CD4-positive, alpha-beta T cell (primary cell): ENCODE measurements around the gene APBA2. TPM values are rescaled to one million over a fixed set of nuclear protein-coding genes. Genes with fewer than 3 reads are reported as not detected.

ENCODE experiments used
- ATAC-seq: fragments of 200-7000 bp; cut with Tn5 transposase; one replicate; pipeline ENCODE4 v1.10.0; 2022; ENCODE audit warnings: mild to moderate bottlenecking; ENCODE audit not compliant: poor library complexity
- CTCF ChIA-PET: fragments of 350-600 bp; sonication (Branson Sonifier 250); formaldehyde crosslinking; loops from one replicate; lab custom pipeline; 2021; ENCODE audit warnings: antibody characterized with exemption, inconsistent platforms; lab: Charles Lee
- POLR2A ChIA-PET: fragments of 350-600 bp; sonication (Branson Sonifier 250); formaldehyde crosslinking; loops from one replicate; lab custom pipeline; 2021; ENCODE audit warnings: antibody characterized with exemption, inconsistent platforms; lab: Charles Lee
- DNase-seq, 14 experiments: peaks; one replicate each; pipeline ENCODE4 v3.0.0-alpha.2; 2013 to 2020; ENCODE audit warnings: mixed read lengths in 2 of 14
- H3K27ac ChIP-seq, 2 donors: one replicate each; pipeline versions ENCODE4 v1.5.1 to v1.7.0; 2013; ENCODE audit warnings: low read length in 2 of 2, low read depth in 1 of 2, mild to moderate bottlenecking in 1 of 2
- H3K27me3 ChIP-seq, 2 experiments: 1 replicate in 1 of 2; 2 replicates in 1 of 2; pipeline versions ENCODE4 v1.6.1 to v1.7.0; 2013; ENCODE audit warnings: low read length in 2 of 2, control low read depth in 1 of 2, mild to moderate bottlenecking in 1 of 2, moderate library complexity in 1 of 2; ENCODE audit not compliant: insufficient read depth in 2 of 2, control insufficient read depth in 1 of 2
- H3K36me3 ChIP-seq: one replicate; pipeline ENCODE4 v1.6.1; 2013; ENCODE audit warnings: low read length, control low read depth; ENCODE audit not compliant: insufficient read depth
- H3K4me1 ChIP-seq: one replicate; pipeline ENCODE4 v1.6.1; 2013; ENCODE audit warnings: low read length, control low read depth; ENCODE audit not compliant: insufficient read depth
- H3K4me3 ChIP-seq: one replicate; pipeline ENCODE4 v1.5.1; 2013; ENCODE audit warnings: mild to moderate bottlenecking, low read length, moderate library complexity
- H3K9me3 ChIP-seq, 2 experiments: 1 replicate in 1 of 2; 2 replicates in 1 of 2; pipeline versions ENCODE4 v1.6.1 to v1.7.0; 2013; ENCODE audit warnings: low read length in 2 of 2, mild to moderate bottlenecking in 2 of 2, control low read depth in 1 of 2, moderate library complexity in 1 of 2; ENCODE audit not compliant: control insufficient read depth in 1 of 2, insufficient read depth in 1 of 2
- H3K27ac Mint-ChIP-seq: one replicate; pipeline ENCODE4 v1.8.0; 2020; ENCODE audit warnings: mixed read lengths
- H3K27me3 Mint-ChIP-seq: one replicate; pipeline ENCODE4 v1.8.0; 2021; ENCODE audit warnings: mixed read lengths
- H3K36me3 Mint-ChIP-seq: one replicate; pipeline ENCODE4 v1.8.0; 2021; ENCODE audit warnings: low read depth, mixed read lengths
- H3K4me1 Mint-ChIP-seq: one replicate; pipeline ENCODE4 v1.8.0; 2021; ENCODE audit warnings: low read depth, mixed read lengths
- H3K4me3 Mint-ChIP-seq: one replicate; pipeline ENCODE4 v1.8.0; 2020; ENCODE audit warnings: mild to moderate bottlenecking, mixed read lengths
- H3K9me3 Mint-ChIP-seq: one replicate; pipeline ENCODE4 v1.8.0; 2020; ENCODE audit warnings: mixed read lengths
- CTCF ChIP-seq: fragments of 200-600 bp; IDR thresholded peaks from one replicate; pipeline ENCODE4 v1.8.0; 2022; ENCODE audit warnings: antibody characterized with exemption, mild to moderate bottlenecking
- intact Hi-C, 2 experiments: fragments of 100-400 bp; cut with DNase I in 1 of 2; cut with micrococcal nuclease in 1 of 2; formaldehyde crosslinking; loops; one replicate each; pipeline versions ENCODE4 v1.15.1 to v1.9.0; 2023 to 2025; cut with DNase I, micrococcal nuclease
- total RNA-seq, 174 experiments: library from RNA in 2 of 174; stranded (reverse) in 2 of 174; gene quantifications; one replicate each; pipeline ENCODE4 v1.2.3 and lab custom pipeline; 2021 to 2026

The APBA2 gene
- total RNA-seq, 2 experiments from 2014 or later: 123 to 126 TPM

- intact Hi-C loops: no loop called here
- H3K27me3 Mint-ChIP-seq: peaks cover 35% of the 10 kb centered on the region
- POLR2A ChIA-PET: no interaction called here
- Histone ChIP-seq H3K27ac (no peak overlapping the region), H3K4me1 (no peaks in the 10 kb centered on the region), H3K27me3 (peaks cover 0 to under 1% of the 10 kb centered on the region in 2 experiments), H3K4me3 (no peak overlapping the region), H3K36me3 (no peaks in the 10 kb centered on the region), H3K9me3 (peaks cover 0 to 2% of the 10 kb centered on the region in 2 experiments)
- H3K4me3 Mint-ChIP-seq: no peak overlapping the region
- H3K36me3 Mint-ChIP-seq: no peaks in the 10 kb centered on the region
- ATAC-seq (no peak), DNase-seq (no peak)
- H3K9me3 Mint-ChIP-seq: no peaks in the 10 kb centered on the region
- CTCF ChIA-PET: no interaction called here
- peaks cover 4% of the 10 kb centered on the region for H3K4me1 Mint-ChIP-seq
- no peak for TF ChIP-seq CTCF
- H3K27ac Mint-ChIP-seq: no peak overlapping the region
Measured at GRCh38 chr15:29134239-29134638, 248.5 kb downstream of the APBA2 start.

- no peak overlapping the region for H3K4me3 ChIP-seq
- ATAC-seq (no peak), DNase-seq (no peak)
- ChIA-PET CTCF (no interaction called here), POLR2A (no interaction called here)
- H3K27me3 ChIP-seq: peaks cover 5% of the 10 kb centered on the region in 2 experiments
- no peak overlapping the region for H3K27ac Mint-ChIP-seq
- no peaks in the 10 kb centered on the region for H3K36me3 ChIP-seq
- H3K4me3 Mint-ChIP-seq: no peak overlapping the region
- no peaks in the 10 kb centered on the region for H3K36me3 Mint-ChIP-seq
- H3K4me1 Mint-ChIP-seq: peaks cover 7% of the 10 kb centered on the region
- H3K27ac ChIP-seq: no peak overlapping the region
- intact Hi-C loops: no loop called here
- H3K9me3 ChIP-seq: peaks cover 0 to 7% of the 10 kb centered on the region in 2 experiments
- H3K9me3 Mint-ChIP-seq: no peaks in the 10 kb centered on the region
- H3K4me1 ChIP-seq: peaks cover 4% of the 10 kb centered on the region
- peaks cover 40% of the 10 kb centered on the region for H3K27me3 Mint-ChIP-seq
- no peak for TF ChIP-seq CTCF
Measured at GRCh38 chr15:29134641-29135308, 249.0 kb downstream of the APBA2 start.

- ChIA-PET CTCF (no interaction called here), POLR2A (no interaction called here)
- peaks cover 6% of the 10 kb centered on the region for H3K4me1 ChIP-seq
- H3K27me3 Mint-ChIP-seq: peaks cover 45% of the 10 kb centered on the region
- DNase-seq (no peak), ATAC-seq (no peak)
- H3K27ac ChIP-seq: no peak overlapping the region
- no peak overlapping the region for H3K27ac Mint-ChIP-seq
- no peak for TF ChIP-seq CTCF
- H3K36me3 Mint-ChIP-seq: no peaks in the 10 kb centered on the region
- H3K9me3 Mint-ChIP-seq: no peaks in the 10 kb centered on the region
- peaks cover 5 to 8% of the 10 kb centered on the region in 2 experiments for H3K27me3 ChIP-seq
- no peaks in the 10 kb centered on the region for H3K36me3 ChIP-seq
- peaks cover 12% of the 10 kb centered on the region for H3K4me1 Mint-ChIP-seq
- H3K4me3 ChIP-seq: no peak overlapping the region
- H3K9me3 ChIP-seq: peaks cover 0 to 7% of the 10 kb centered on the region in 2 experiments
- no peak overlapping the region for H3K4me3 Mint-ChIP-seq
- intact Hi-C loops: no loop called here
Measured at GRCh38 chr15:29135309-29135657, 249.5 kb downstream of the APBA2 start.
